Caco-2 (cell line): ENCODE results near the gene TRDMT1. TPM values are rescaled to one million over a fixed set of nuclear protein-coding genes. Genes with fewer than 3 reads are reported as not detected.

Experiments
- BruUV-seq: library from RNA; stranded (reverse); fragments of 400-500 nt; replicated peaks from 2 replicates; lab custom pipeline; 2021; lab: Mats Ljungman, UMichigan
- CTCF ChIA-PET: fragments of 300-600 bp; sonication (Branson Sonifier 250); formaldehyde crosslinking; loops from one replicate; lab custom pipeline; 2022; ENCODE audit warnings: antibody characterized with exemption; lab: Charles Lee
- POLR2A ChIA-PET: fragments of 300-600 bp; sonication (Branson Sonifier 250); formaldehyde crosslinking; loops from one replicate; lab custom pipeline; 2022; ENCODE audit warnings: antibody characterized with exemption; lab: Charles Lee
- DNase-seq, 2 experiments: peaks; one replicate each; pipeline versions ENCODE4 v3.0.0 to v3.0.0-alpha.2; 2020 to 2022
- H3K27me3 ChIP-seq: replicated peaks from 2 replicates; pipeline ENCODE4 v1.6.0; 2011; ENCODE audit warnings: low read length; ENCODE audit not compliant: control insufficient read depth, insufficient read depth
- H3K36me3 ChIP-seq: 2 replicates; pipeline ENCODE4 v1.5.1; 2011; ENCODE audit warnings: low read length; ENCODE audit not compliant: control insufficient read depth, insufficient read depth
- H3K4me1 ChIP-seq: fragments of 250-450 bp; sonication (Bioruptor Pico); 2 replicates; pipeline ENCODE4 v1.5.1; 2020; ENCODE audit warnings: mild to moderate bottlenecking
- H3K4me3 ChIP-seq: 2 replicates; pipeline ENCODE4 v1.5.1; 2011; ENCODE audit warnings: low read depth, mild to moderate bottlenecking, control low read depth, low read length
- H3K9me3 ChIP-seq: fragments of 250-450 bp; sonication (Bioruptor Pico); 2 replicates; pipeline ENCODE4 v1.5.1; 2020; ENCODE audit warnings: mild to moderate bottlenecking, moderate library complexity
- H3K27ac Mint-ChIP-seq: one replicate; pipeline ENCODE4 v1.8.0; 2022; ENCODE audit warnings: mixed read lengths; ENCODE audit not compliant: unreplicated experiment
- H3K27me3 Mint-ChIP-seq: one replicate; pipeline ENCODE4 v1.8.0; 2022; ENCODE audit warnings: mixed read lengths; ENCODE audit not compliant: insufficient read depth, unreplicated experiment
- H3K36me3 Mint-ChIP-seq: one replicate; pipeline ENCODE4 v1.8.0; 2022; ENCODE audit warnings: mild to moderate bottlenecking, mixed read lengths; ENCODE audit not compliant: insufficient read depth, unreplicated experiment
- H3K4me1 Mint-ChIP-seq: one replicate; pipeline ENCODE4 v1.8.0; 2022; ENCODE audit warnings: low read depth, mixed read lengths; ENCODE audit not compliant: unreplicated experiment
- H3K4me3 Mint-ChIP-seq: one replicate; pipeline ENCODE4 v1.8.0; 2022; ENCODE audit warnings: mild to moderate bottlenecking, moderate library complexity, mixed read lengths; ENCODE audit not compliant: unreplicated experiment
- H3K9me3 Mint-ChIP-seq: one replicate; pipeline ENCODE4 v1.8.0; 2022; ENCODE audit warnings: mixed read lengths; ENCODE audit not compliant: unreplicated experiment
- intact Hi-C: fragments of 100-400 bp; cut with micrococcal nuclease; formaldehyde crosslinking; loops from one replicate; pipeline ENCODE4 v1.10.0; 2022; ENCODE audit not compliant: unreplicated experiment
- total RNA-seq: library from RNA; stranded (reverse); gene quantifications from 2 replicates; pipeline ENCODE4 v1.2.3, GENCODE V29; 2022
- TF ChIP-seq, protein P1 (sequence below), 2 experiments: fragments of 200-600 bp in 1 of 2; IDR thresholded peaks; 1 replicate in 1 of 2; 2 replicates in 1 of 2; pipeline versions ENCODE4 v1.5.1 to v1.8.0; 2011 to 2022; ENCODE audit warnings: antibody characterized with exemption in 1 of 2, control low read depth in 1 of 2, inconsistent platforms in 1 of 2, low read depth in 1 of 2, low read length in 1 of 2, mild to moderate bottlenecking in 1 of 2, moderate library complexity in 1 of 2; ENCODE audit not compliant: insufficient read depth in 1 of 2, severe bottlenecking in 1 of 2, unreplicated experiment in 1 of 2

TRDMT1 gene
- total RNA-seq, 1 experiment from 2014 or later, result 8.6 TPM

DNA sequence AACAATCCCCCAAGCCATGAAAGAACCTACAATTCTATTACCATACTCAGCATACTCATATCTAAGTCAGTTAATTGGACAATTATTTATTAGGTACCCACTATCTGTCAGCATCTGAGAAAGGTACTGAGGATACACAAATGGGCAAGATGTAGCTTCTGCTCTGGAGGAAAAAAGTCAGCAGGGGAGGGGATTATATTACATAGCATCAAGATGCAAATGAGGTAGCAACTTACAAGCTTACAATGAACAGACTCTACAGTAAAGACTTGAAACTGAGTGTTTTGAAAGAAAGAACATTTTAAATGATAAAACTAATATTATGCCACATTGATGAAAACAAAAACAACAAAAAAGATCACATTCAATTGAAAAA lies 61.1 kb downstream of the TRDMT1 start:
- ChIA-PET POLR2A (interaction anchor here (0.7 kb wide), 1 partner anchor 18 kb away, joined by 3 read pairs; no protein-coding TSS in a partner anchor), CTCF (no interaction called here)

DNA sequence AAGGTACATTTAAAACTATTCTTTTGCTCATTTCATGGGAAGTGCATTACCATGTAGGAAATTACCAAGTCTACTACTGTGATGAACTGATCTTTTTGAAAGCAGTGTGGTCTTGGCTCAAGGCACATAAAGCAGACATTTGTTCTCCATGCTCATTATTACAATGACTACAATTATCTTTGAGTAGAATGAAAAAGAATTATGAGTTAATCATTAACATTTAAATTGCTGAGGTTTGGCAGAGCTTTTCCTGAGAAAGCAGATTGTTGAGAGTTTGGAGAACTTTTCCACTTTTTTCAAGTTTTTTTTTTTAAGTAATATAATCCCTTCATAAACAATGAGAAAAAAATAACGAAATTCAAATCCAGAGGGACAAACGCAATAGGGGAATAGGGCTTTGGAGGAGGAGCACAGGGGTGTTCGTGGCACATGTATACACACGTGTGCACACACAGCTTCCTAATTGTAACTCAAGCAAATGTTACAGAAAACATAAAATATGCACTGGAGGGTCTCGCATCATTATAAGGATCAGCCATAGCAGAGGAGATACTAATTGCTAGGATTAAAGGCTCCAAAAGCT lies 62.9 kb downstream of the TRDMT1 start:
- peaks cover 22% of the 10 kb centered on the region for H3K9me3 Mint-ChIP-seq
- H3K27ac Mint-ChIP-seq, result no peak overlapping the region
- H3K4me3 Mint-ChIP-seq, result no peak overlapping the region
- intact Hi-C loops, result no loop called here
- peaks cover 3% of the 10 kb centered on the region; the same call in 1 of the 2 replicates for H3K4me1 ChIP-seq
- H3K36me3 ChIP-seq, result no peaks in the 10 kb centered on the region
- ChIA-PET POLR2A (no interaction called here), CTCF (no interaction called here)
- no TSS peak for BruUV-seq
- H3K9me3 ChIP-seq, result 0 out of 2 replicates have a peak, but pooled peaks cover 6% of the 10 kb centered on the region
- no peak for DNase-seq
- no peaks in the 10 kb centered on the region for H3K36me3 Mint-ChIP-seq
- H3K4me1 Mint-ChIP-seq, result peaks cover 15% of the 10 kb centered on the region
- H3K27me3 ChIP-seq, result no peaks in the 10 kb centered on the region
- H3K4me3 ChIP-seq, result no peak overlapping the region
- H3K27me3 Mint-ChIP-seq, result no peaks in the 10 kb centered on the region
- TF ChIP-seq, protein P1, sequence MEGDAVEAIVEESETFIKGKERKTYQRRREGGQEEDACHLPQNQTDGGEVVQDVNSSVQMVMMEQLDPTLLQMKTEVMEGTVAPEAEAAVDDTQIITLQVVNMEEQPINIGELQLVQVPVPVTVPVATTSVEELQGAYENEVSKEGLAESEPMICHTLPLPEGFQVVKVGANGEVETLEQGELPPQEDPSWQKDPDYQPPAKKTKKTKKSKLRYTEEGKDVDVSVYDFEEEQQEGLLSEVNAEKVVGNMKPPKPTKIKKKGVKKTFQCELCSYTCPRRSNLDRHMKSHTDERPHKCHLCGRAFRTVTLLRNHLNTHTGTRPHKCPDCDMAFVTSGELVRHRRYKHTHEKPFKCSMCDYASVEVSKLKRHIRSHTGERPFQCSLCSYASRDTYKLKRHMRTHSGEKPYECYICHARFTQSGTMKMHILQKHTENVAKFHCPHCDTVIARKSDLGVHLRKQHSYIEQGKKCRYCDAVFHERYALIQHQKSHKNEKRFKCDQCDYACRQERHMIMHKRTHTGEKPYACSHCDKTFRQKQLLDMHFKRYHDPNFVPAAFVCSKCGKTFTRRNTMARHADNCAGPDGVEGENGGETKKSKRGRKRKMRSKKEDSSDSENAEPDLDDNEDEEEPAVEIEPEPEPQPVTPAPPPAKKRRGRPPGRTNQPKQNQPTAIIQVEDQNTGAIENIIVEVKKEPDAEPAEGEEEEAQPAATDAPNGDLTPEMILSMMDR (IDR thresholded peaks at IDR 0.05; ENCODE audit: insufficient read depth in 1 of 2, low read depth in 1 of 2, low read length in 1 of 2, severe bottlenecking in 1 of 2, unreplicated experiment in 1 of 2), result no peak

More for the DNA sequence above, 61.1 kb downstream of the TRDMT1 start:
- no TSS peak for BruUV-seq
- TF ChIP-seq, protein P1 (IDR thresholded peaks at IDR 0.05; ENCODE audit: insufficient read depth in 1 of 2, low read depth in 1 of 2, low read length in 1 of 2, severe bottlenecking in 1 of 2, unreplicated experiment in 1 of 2), result no peak
- peaks cover 9% of the 10 kb centered on the region for H3K9me3 Mint-ChIP-seq
- H3K36me3 ChIP-seq, result no peaks in the 10 kb centered on the region
- intact Hi-C loops, result no loop called here
- H3K4me1 Mint-ChIP-seq, result peaks cover 26% of the 10 kb centered on the region
- no peak for DNase-seq
- H3K9me3 ChIP-seq, result 0 out of 2 replicates have a peak, but pooled peaks cover 6% of the 10 kb centered on the region
- no peak overlapping the region for H3K4me3 Mint-ChIP-seq
- peaks cover 21% of the 10 kb centered on the region for H3K4me1 ChIP-seq
- H3K36me3 Mint-ChIP-seq, result no peaks in the 10 kb centered on the region
- H3K27me3 ChIP-seq, result no peaks in the 10 kb centered on the region
- H3K4me3 ChIP-seq, result no peak overlapping the region
- H3K27me3 Mint-ChIP-seq, result no peaks in the 10 kb centered on the region
- H3K27ac Mint-ChIP-seq, result no peak overlapping the region

DNA sequence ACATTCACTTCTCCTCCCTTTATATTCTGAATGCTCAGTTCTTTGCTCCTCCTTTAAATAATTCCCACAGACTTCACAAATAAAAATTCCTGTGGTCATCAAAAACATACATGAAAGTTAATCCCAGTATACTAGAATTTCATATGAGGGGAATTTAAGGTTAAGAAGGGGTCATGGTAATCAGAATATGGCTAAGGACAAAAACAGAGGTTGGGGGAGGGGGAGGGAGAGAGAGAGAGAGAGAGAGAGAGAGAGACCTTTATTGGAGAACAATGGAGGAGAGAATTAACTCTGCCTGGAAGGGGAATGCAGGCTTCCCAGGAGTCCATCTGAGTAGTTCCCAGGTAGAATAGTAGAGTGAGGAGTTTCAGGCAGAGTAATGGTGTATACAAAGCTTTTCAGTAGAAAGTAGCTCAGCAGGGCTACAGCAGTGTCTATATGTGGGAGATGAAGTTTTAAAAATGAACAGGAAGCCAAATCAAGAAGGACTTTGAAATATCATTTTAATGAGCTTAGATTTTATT lies 66.7 kb downstream of the TRDMT1 start:
- Mint-ChIP-seq H3K9me3 (peaks cover 13% of the 10 kb centered on the region), H3K27ac (no peak overlapping the region), H3K36me3 (no peaks in the 10 kb centered on the region), H3K27me3 (no peaks in the 10 kb centered on the region), H3K4me1 (peaks cover 22% of the 10 kb centered on the region), H3K4me3 (no peak overlapping the region)
- TF ChIP-seq, protein P1 (IDR thresholded peaks at IDR 0.05; ENCODE audit: insufficient read depth in 1 of 2, low read depth in 1 of 2, low read length in 1 of 2, severe bottlenecking in 1 of 2, unreplicated experiment in 1 of 2), result no peak
- no TSS peak for BruUV-seq
- H3K27me3 ChIP-seq, result no peaks in the 10 kb centered on the region
- no peak overlapping the region for H3K4me3 ChIP-seq
- intact Hi-C loops, result no loop called here
- peaks cover 18% of the 10 kb centered on the region for H3K4me1 ChIP-seq
- POLR2A ChIA-PET, result no interaction called here
- CTCF ChIA-PET, result no interaction called here
- no peak for DNase-seq
- no peaks in the 10 kb centered on the region for H3K36me3 ChIP-seq
- no peaks in the 10 kb centered on the region for H3K9me3 ChIP-seq
